Brain microvascular endothelial cell (primary cell): ENCODE measurements around the gene GNA12.
A peak's percentile ranks its signal among the peaks of the same experiment; 100 is the strongest.

Experiments used
- DNase-seq: peaks from one replicate; pipeline ENCODE4 v3.0.0-alpha.2; 2020
- H3K27ac ChIP-seq: fragments of 250-450 bp; sonication (Bioruptor Pico); 2 replicates; pipeline ENCODE4 v1.5.1; 2020; ENCODE audit warnings: mild to moderate bottlenecking, moderate library complexity
- H3K27me3 ChIP-seq: fragments of 250-450 bp; sonication (Bioruptor Pico); replicated peaks from 2 replicates; pipeline ENCODE4 v1.5.1; 2020; ENCODE audit warnings: mild to moderate bottlenecking
- H3K36me3 ChIP-seq: fragments of 250-450 bp; sonication (Bioruptor Pico); replicated peaks from 2 replicates; pipeline ENCODE4 v1.5.1; 2020; ENCODE audit warnings: mild to moderate bottlenecking
- H3K4me3 ChIP-seq: 2 replicates; pipeline ENCODE4 v1.5.1; 2011; ENCODE audit warnings: low read depth, mild to moderate bottlenecking, control low read depth, low read length, moderate library complexity
- in situ Hi-C: cut with HindIII; loops from 2 replicates; pipeline ENCODE4 v1.10.0; 2017; ENCODE audit warnings: low sequenced_read_pairs, low pct_ligation_motif_present
- TF ChIP-seq, protein P1 (sequence below): IDR thresholded peaks from 2 replicates; pipeline ENCODE4 v1.5.1; 2011; ENCODE audit warnings: low read depth, mild to moderate bottlenecking, moderate library complexity, low read length, control low read depth, inconsistent platforms; ENCODE audit errors: missing control alignments

The GNA12 gene

DNA sequence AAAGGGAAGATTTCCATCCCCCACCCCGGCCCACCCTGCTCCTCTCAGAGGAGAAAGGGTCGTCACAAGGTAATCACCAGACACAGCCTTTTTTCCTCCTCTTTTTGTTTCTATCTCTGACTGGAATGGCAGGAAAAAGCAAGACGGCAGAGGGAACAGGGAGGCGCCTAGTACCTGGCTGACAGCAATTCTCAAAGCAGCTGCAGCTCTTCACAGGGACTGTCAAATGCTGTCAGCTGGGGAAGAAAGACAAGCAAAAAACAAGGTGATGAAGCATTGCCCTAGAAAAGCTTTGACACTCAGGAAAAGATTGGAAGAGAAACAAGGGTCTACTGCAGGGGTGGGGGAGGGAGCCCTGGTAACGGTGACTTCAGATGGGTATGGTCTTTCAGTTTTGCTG is 52.7 kb downstream of the GNA12 start:
- H3K27me3 ChIP-seq: no peaks in the 10 kb centered on the region
- H3K4me3 ChIP-seq: no peak overlapping the region
- H3K36me3 ChIP-seq: peaks cover 38% of the 10 kb centered on the region
- in situ Hi-C loops: no loop called here
- TF ChIP-seq, protein P1, sequence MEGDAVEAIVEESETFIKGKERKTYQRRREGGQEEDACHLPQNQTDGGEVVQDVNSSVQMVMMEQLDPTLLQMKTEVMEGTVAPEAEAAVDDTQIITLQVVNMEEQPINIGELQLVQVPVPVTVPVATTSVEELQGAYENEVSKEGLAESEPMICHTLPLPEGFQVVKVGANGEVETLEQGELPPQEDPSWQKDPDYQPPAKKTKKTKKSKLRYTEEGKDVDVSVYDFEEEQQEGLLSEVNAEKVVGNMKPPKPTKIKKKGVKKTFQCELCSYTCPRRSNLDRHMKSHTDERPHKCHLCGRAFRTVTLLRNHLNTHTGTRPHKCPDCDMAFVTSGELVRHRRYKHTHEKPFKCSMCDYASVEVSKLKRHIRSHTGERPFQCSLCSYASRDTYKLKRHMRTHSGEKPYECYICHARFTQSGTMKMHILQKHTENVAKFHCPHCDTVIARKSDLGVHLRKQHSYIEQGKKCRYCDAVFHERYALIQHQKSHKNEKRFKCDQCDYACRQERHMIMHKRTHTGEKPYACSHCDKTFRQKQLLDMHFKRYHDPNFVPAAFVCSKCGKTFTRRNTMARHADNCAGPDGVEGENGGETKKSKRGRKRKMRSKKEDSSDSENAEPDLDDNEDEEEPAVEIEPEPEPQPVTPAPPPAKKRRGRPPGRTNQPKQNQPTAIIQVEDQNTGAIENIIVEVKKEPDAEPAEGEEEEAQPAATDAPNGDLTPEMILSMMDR: no peak
- H3K27ac ChIP-seq: no peak overlapping the region
- no peak for DNase-seq

DNA sequence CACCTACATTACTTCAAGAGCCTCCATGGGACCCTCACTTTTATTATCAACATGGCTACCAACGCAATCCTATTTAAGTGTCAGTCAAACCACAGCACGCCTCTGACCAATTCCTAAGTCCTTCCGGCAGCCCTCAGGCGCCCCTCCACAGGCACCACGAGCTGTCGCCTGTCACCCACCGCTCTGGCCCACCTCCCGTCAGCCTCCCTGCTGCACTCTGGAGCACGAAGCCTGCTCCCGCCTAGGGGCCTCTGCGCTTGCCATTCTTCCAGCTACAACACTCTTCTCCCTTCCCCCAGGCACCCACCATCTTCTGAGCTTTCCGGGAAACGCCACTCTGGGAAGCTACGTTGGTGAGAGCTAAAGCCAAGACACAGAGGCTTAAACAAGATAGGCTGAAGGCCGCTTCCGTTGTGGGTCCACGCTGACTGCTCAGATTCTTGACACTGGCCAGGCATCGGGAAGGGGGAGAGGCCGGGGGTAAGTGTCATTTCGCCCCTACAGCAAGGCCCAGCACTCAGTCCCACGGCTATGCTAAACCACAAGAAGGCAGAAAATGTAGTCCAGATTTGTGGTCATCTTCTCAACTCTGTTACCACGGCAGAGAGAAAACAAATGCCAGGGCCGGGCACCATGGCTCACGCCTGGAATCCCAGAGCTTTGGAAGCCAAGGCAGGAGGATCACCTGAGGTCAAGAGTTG is 56.7 kb downstream of the GNA12 start:
- Histone ChIP-seq H3K27me3 (no peaks in the 10 kb centered on the region), H3K36me3 (peaks cover 19% of the 10 kb centered on the region), H3K27ac (no peak overlapping the region), H3K4me3 (no peak overlapping the region)
- no peak for DNase-seq
- in situ Hi-C loops: no loop called here
- TF ChIP-seq, protein P1: no peak

DNA sequence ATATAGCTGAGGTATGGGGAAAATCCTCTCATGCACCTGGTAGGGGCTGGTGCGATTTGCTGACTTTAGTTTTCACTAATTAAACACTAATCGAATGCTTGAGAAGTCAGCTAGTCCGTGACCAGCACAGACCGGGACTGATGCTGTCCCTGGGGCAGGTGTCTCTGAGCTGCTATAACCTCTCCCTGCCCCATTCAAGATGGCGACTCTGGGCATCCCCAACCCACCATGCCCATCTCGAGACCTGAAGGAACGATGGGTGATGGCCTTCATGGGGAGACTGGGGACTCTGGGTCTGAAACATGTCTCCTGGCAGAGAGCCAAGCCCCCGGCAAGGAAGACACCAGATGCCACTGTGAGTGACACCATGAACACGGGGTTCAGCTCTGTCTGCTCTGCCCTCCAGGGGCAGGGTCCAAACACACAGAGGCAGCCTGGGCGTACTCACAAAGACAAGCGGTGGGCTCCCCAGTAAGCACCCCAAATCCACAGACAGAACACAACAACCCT is 57.4 kb downstream of the GNA12 start:
- TF ChIP-seq, protein P1: no peak
- peaks cover 13% of the 10 kb centered on the region for H3K36me3 ChIP-seq
- in situ Hi-C loops: no loop called here
- no peak overlapping the region for H3K4me3 ChIP-seq
- no peaks in the 10 kb centered on the region for H3K27me3 ChIP-seq
- no peak for DNase-seq
- H3K27ac ChIP-seq: no peak overlapping the region

DNA sequence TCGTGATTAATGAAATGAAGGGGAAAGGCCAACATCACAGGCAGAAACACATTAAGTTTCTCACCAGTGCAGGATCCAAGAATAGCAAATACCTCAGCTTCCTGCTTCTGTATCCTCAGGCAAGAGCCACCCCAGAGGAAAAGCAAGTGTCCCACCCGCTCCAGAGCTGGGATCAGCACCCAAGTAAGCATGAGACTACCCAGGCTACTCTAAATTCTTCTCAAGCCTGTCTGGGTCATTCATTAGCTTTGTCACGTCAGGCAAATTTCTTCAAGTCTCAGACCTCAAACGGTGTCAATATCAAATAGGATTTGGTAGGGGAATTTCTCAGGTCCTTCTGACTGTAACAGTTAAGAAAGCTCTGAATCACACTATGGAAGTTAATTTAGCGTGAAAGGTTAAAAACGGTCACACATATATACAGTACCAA is 59.0 kb downstream of the GNA12 start:
- Histone ChIP-seq H3K36me3 (peaks cover 7% of the 10 kb centered on the region), H3K27me3 (no peaks in the 10 kb centered on the region), H3K27ac (peak overlapping the region; percentile 61), H3K4me3 (no peak overlapping the region)
- peak; percentile 75 for DNase-seq
- in situ Hi-C loops: no loop called here
- TF ChIP-seq, protein P1: no peak

DNA sequence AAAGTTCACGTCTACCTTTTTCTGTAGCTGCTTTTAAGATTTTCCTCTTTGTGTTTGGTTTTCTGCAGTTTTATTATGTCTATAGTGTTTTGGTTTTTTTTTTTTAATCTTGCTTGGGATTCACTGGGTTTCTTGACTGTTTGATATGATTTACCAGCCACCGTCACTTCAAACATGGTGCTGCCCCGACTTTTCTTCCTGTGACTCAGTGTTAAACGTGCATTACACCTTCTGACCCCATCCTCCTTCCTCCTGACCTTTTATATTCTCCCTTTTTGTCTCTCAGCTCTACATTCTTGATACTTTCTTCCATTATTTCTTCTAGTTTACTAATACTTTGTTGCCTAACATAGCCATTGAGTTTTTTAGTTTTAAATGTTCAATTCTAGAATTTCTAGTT is 61.5 kb downstream of the GNA12 start:
- Histone ChIP-seq H3K27me3 (no peaks in the 10 kb centered on the region), H3K27ac (no peak overlapping the region), H3K4me3 (no peak overlapping the region), H3K36me3 (peaks cover 3% of the 10 kb centered on the region)
- TF ChIP-seq, protein P1: no peak
- in situ Hi-C loops: no loop called here
- no peak for DNase-seq

DNA sequence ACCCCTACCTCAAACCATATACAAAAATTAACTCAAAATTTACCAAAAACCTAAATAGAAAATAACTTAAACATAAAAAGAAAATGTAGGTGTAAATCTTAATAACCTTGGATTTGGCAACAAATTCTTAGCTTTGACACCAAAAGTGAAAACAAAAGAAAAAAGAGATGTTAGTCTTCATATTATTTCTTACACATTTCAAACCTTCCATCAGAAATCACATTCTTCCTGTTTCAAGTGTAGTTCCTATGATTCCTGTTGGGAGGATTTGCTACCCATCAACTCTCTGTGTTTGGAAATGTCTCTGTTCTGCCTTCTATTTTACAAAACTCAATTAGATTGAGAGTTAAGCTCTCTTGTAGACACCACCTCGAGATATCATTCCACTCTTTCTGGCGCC is 62.0 kb downstream of the GNA12 start:
- Histone ChIP-seq H3K36me3 (peaks cover 3% of the 10 kb centered on the region), H3K4me3 (no peak overlapping the region), H3K27ac (peak overlapping the region; percentile 42), H3K27me3 (no peaks in the 10 kb centered on the region)
- TF ChIP-seq, protein P1: no peak
- DNase-seq: no peak
- in situ Hi-C loops: no loop called here
